NCI-H146 (cell line): ENCODE data around the gene PPP1R13L.

ENCODE experiments used
- DNase-seq: peaks from one replicate; lab custom pipeline; 2025; lab: John Stamatoyannopoulos, UW

Gene PPP1R13L

GRCh38 chr19:45364696-45365095, 40.2 kb downstream of the PPP1R13L start:
- DNase-seq, result no peak

- no peak for DNase-seq
Measured at GRCh38 chr19:45363861-45364459, 40.9 kb downstream of the PPP1R13L start.

GRCh38 chr19:45362291-45362690, 42.6 kb downstream of the PPP1R13L start:
- DNase-seq, result no peak

GRCh38 chr19:45361608-45362007, 43.3 kb downstream of the PPP1R13L start:
- DNase-seq, result no peak

GRCh38 chr19:45358213-45358792, 46.6 kb downstream of the PPP1R13L start:
- no peak for DNase-seq

GRCh38 chr19:45357445-45357783, 47.5 kb downstream of the PPP1R13L start:
- no peak for DNase-seq

- DNase-seq, result no peak
Measured at GRCh38 chr19:45356760-45357444, 48.0 kb downstream of the PPP1R13L start.

GRCh38 chr19:45355910-45356309, 49.0 kb downstream of the PPP1R13L start:
- DNase-seq, result no peak

- DNase-seq, result no peak
Measured at GRCh38 chr19:45355402-45355801, 49.5 kb downstream of the PPP1R13L start.

- DNase-seq, result no peak
Measured at GRCh38 chr19:45354241-45354842, 50.5 kb downstream of the PPP1R13L start.

- no peak for DNase-seq
Measured at GRCh38 chr19:45352914-45353796, 51.7 kb downstream of the PPP1R13L start.

- DNase-seq, result no peak
Measured at GRCh38 chr19:45352471-45352870, 52.4 kb downstream of the PPP1R13L start.

GRCh38 chr19:45352062-45352461, 52.8 kb downstream of the PPP1R13L start:
- DNase-seq, result no peak

- no peak for DNase-seq
Measured at GRCh38 chr19:45351401-45351952, 53.4 kb downstream of the PPP1R13L start.

- DNase-seq, result no peak
Measured at GRCh38 chr19:45350477-45351058, 54.3 kb downstream of the PPP1R13L start.

- no peak for DNase-seq
Measured at GRCh38 chr19:45349430-45349941, 55.4 kb downstream of the PPP1R13L start.

- DNase-seq, result no peak
Measured at GRCh38 chr19:45349126-45349415, 55.8 kb downstream of the PPP1R13L start.

GRCh38 chr19:45348367-45349125, 56.3 kb downstream of the PPP1R13L start:
- DNase-seq, result no peak

GRCh38 chr19:45347570-45348366, 57.1 kb downstream of the PPP1R13L start:
- no peak for DNase-seq

- peak; percentile 19 for DNase-seq
Measured at GRCh38 chr19:45346449-45346848, 58.4 kb downstream of the PPP1R13L start.
